SK-N-SH (cell line): ENCODE data around the gene PHLPP2. TPM values are rescaled to one million over a fixed set of nuclear protein-coding genes. Genes with fewer than 3 reads are reported as not detected.

Experiments used
- CTCF ChIA-PET: fragments of 300-600, 350-600 bp; formaldehyde crosslinking; extraction: SDS; loops from one replicate; lab custom pipeline; 2021; lab: Yijun Ruan, JAX
- POLR2A ChIA-PET: fragments of 350-600 bp; sonication (Branson Sonifier 250); formaldehyde crosslinking; extraction: SDS; loops from one replicate; lab custom pipeline; 2020; ENCODE audit warnings: antibody characterized with exemption, inconsistent platforms; lab: Yijun Ruan, JAX
- DNase-seq: peaks from one replicate; pipeline ENCODE4 v3.0.0; 2012
- H2AFZ ChIP-seq: fragments of 200-600 bp; sonication (generic); 2 replicates; pipeline ENCODE4 v1.8.1; 2016; ENCODE audit warnings: antibody characterized with exemption, mild to moderate bottlenecking, low read depth
- H3F3A ChIP-seq: fragments of 200-600 bp; sonication (generic); replicated peaks from 2 replicates; pipeline ENCODE3; 2016; ENCODE audit warnings: antibody characterized with exemption, mild to moderate bottlenecking; ENCODE audit not compliant: insufficient read depth
- H3K27ac ChIP-seq, 2 experiments: fragments of 200-500 bp in 1 of 2; fragments of 200-600 bp in 1 of 2; sonication (Bioruptor generic) in 1 of 2; sonication (generic), shearing (Covaris generic) in 1 of 2; 2 replicates each; pipeline versions ENCODE4 v1.5.1 to v1.6.1; 2014 to 2016; ENCODE audit warnings: low read depth in 2 of 2, inconsistent platforms in 1 of 2, low read length in 1 of 2, mild to moderate bottlenecking in 1 of 2, mixed read lengths in 1 of 2
- H3K27me3 ChIP-seq: fragments of 200-600 bp; sonication (generic), shearing (Covaris generic); 2 replicates; pipeline ENCODE4 v1.6.1; 2016; ENCODE audit warnings: mixed run types; ENCODE audit not compliant: insufficient read depth
- H3K36me3 ChIP-seq, 2 experiments: fragments of 200-500 bp in 1 of 2; fragments of 200-600 bp in 1 of 2; sonication (Bioruptor generic) in 1 of 2; sonication (generic) in 1 of 2; replicated peaks in 1 of 2; 2 replicates each; pipeline versions ENCODE3 to v1.5.1; 2014 to 2016; ENCODE audit warnings: low read length in 1 of 2, mild to moderate bottlenecking in 1 of 2; ENCODE audit not compliant: insufficient read depth in 2 of 2, control insufficient read depth in 1 of 2
- H3K4me1 ChIP-seq, 2 experiments: fragments of 200-500 bp in 1 of 2; fragments of 200-600 bp in 1 of 2; sonication (Bioruptor generic) in 1 of 2; sonication (generic), shearing (Covaris generic) in 1 of 2; 2 replicates each; pipeline versions ENCODE4 v1.5.1 to v1.6.1; 2014 to 2016; ENCODE audit warnings: low read depth in 1 of 2, low read length in 1 of 2, mixed run types in 1 of 2; ENCODE audit not compliant: insufficient read depth in 2 of 2, control insufficient read depth in 1 of 2
- H3K4me2 ChIP-seq: fragments of 200-600 bp; sonication (generic), shearing (Covaris generic); 2 replicates; pipeline ENCODE4 v1.6.1; 2017; ENCODE audit warnings: mixed run types
- H3K4me3 ChIP-seq, 2 experiments: fragments of 200-500 bp in 1 of 2; fragments of 200-600 bp in 1 of 2; sonication (Bioruptor generic) in 1 of 2; sonication (generic), shearing (Covaris generic) in 1 of 2; 2 replicates each; pipeline versions ENCODE4 v1.5.1 to v1.8.1; 2014 to 2016; ENCODE audit warnings: low read depth in 2 of 2, inconsistent platforms in 1 of 2, low read length in 1 of 2, mild to moderate bottlenecking in 1 of 2, mixed read lengths in 1 of 2, moderate library complexity in 1 of 2
- H3K79me2 ChIP-seq: fragments of 200-600 bp; sonication (generic); 2 replicates; pipeline ENCODE4 v1.8.1; 2017; ENCODE audit warnings: mild to moderate bottlenecking; ENCODE audit not compliant: insufficient read depth
- H3K9ac ChIP-seq: fragments of 200-600 bp; sonication (generic); 2 replicates; pipeline ENCODE4 v1.6.1; 2017; ENCODE audit warnings: mixed run types
- H3K9me2 ChIP-seq: fragments of 200-600 bp; sonication (generic); 2 replicates; pipeline ENCODE4 v1.6.1; 2017; ENCODE audit warnings: mixed run types
- H3K9me3 ChIP-seq: fragments of 200-600 bp; sonication (generic); 2 replicates; pipeline ENCODE4 v1.6.1; 2017; ENCODE audit warnings: mixed run types, mild to moderate bottlenecking, moderate library complexity
- H4K20me1 ChIP-seq: fragments of 200-600 bp; sonication (generic); 2 replicates; pipeline ENCODE4 v1.6.1; 2017; ENCODE audit warnings: mild to moderate bottlenecking, mixed run types; ENCODE audit not compliant: insufficient read depth
- CHD2 ChIP-seq: fragments of 150-350 bp; IDR thresholded peaks from 2 replicates; pipeline ENCODE4 v1.6.1; 2018; ENCODE audit warnings: low read length; ENCODE audit not compliant: partially characterized antibody
- EP300 ChIP-seq, 2 experiments: IDR thresholded peaks; 2 replicates each; pipeline versions ENCODE4 v1.4.0 to v1.6.1; 2012; ENCODE audit warnings: borderline replicate concordance in 1 of 2, low read depth in 1 of 2, low read length in 1 of 2
- EZH2phosphoT487 ChIP-seq: fragments of 200-600 bp; sonication (generic); IDR thresholded peaks from 2 replicates; pipeline ENCODE4 v1.6.1; 2017; ENCODE audit warnings: low read depth, mixed run types, mild to moderate bottlenecking, antibody characterized with exemption, moderate library complexity, borderline replicate concordance
- FOSL2 ChIP-seq: IDR thresholded peaks from 2 replicates; pipeline ENCODE4 v1.4.0; 2012; ENCODE audit warnings: low read depth, mild to moderate bottlenecking, moderate library complexity, borderline replicate concordance
- FOXJ3 ChIP-seq: sonication (generic); formaldehyde crosslinking; IDR thresholded peaks from 2 replicates; pipeline ENCODE4 v1.5.1; 2020; ENCODE audit warnings: mild to moderate bottlenecking, missing genetic modification reagents
- IRF3 ChIP-seq: fragments of 150-350 bp; IDR thresholded peaks from 2 replicates; pipeline ENCODE4 v1.6.1; 2016; ENCODE audit warnings: mild to moderate bottlenecking, low read depth, low read length
- MEF2A ChIP-seq: IDR thresholded peaks from 2 replicates; pipeline ENCODE4 v1.4.0; 2012; ENCODE audit warnings: low read depth, borderline replicate concordance
- NFIC ChIP-seq: IDR thresholded peaks from 2 replicates; pipeline ENCODE4 v1.4.0; 2012; ENCODE audit warnings: borderline replicate concordance
- PBX3 ChIP-seq: IDR thresholded peaks from 2 replicates; pipeline ENCODE4; 2012
- POLR2AphosphoS5 ChIP-seq: IDR thresholded peaks from 2 replicates; pipeline ENCODE4 v1.6.1; 2012; ENCODE audit warnings: low read depth, low read length
- REST ChIP-seq: IDR thresholded peaks from 2 replicates; pipeline ENCODE4 v1.6.1; 2012; ENCODE audit warnings: mild to moderate bottlenecking, low read depth, low read length, moderate library complexity
- RXRA ChIP-seq: IDR thresholded peaks from 2 replicates; pipeline ENCODE4 v1.4.0; 2012; ENCODE audit warnings: low read depth, mild to moderate bottlenecking, borderline replicate concordance
- SMC3 ChIP-seq: IDR thresholded peaks from 2 replicates; pipeline ENCODE4 v1.6.1; 2012; ENCODE audit warnings: low read depth, low read length, improper control_type of control experiment
- TAF1 ChIP-seq: IDR thresholded peaks from 2 replicates; pipeline ENCODE4 v1.6.1; 2012; ENCODE audit warnings: low read depth, mild to moderate bottlenecking, low read length, moderate library complexity, borderline replicate concordance
- TCF12 ChIP-seq: IDR thresholded peaks from 2 replicates; pipeline ENCODE4 v1.4.0; 2012
- TEAD4 ChIP-seq: IDR thresholded peaks from 2 replicates; pipeline ENCODE4 v1.4.0; 2012; ENCODE audit warnings: mild to moderate bottlenecking, borderline replicate concordance; ENCODE audit not compliant: insufficient read depth
- USF1 ChIP-seq: IDR thresholded peaks from 2 replicates; pipeline ENCODE4 v1.4.0; 2012; ENCODE audit warnings: low read depth, borderline replicate concordance
- YY1 ChIP-seq: IDR thresholded peaks from 2 replicates; pipeline ENCODE4 v1.4.0; 2012; ENCODE audit warnings: low read depth, mild to moderate bottlenecking
- WGBS: methylation state at CpG from one replicate; pipeline ENCODE4 v1.1.6; 2017; ENCODE audit warnings: low lambda C conversion rate; 5-methylcytosine and 5-hydroxymethylcytosine counted together
- polyA plus RNA-seq, 3 experiments: library from polyadenylated mRNA; depleted of rRNA; stranded (reverse); fragments of >200 nt; gene quantifications; 2 replicates each; pipeline ENCODE4 v1.2.3, GENCODE V29; 2012

PHLPP2 gene
- polyA plus RNA-seq, 1 of the 3 experiments (the other 2 are of a cell fraction) = 5.5 TPM

GRCh38 chr16:71674229-71674628, 50.3 kb downstream of the PHLPP2 start:
- Histone ChIP-seq H3K79me2 (no peaks in the 10 kb centered on the region), H3K36me3 (peaks cover 35 to 59% of the 10 kb centered on the region in 2 experiments), H3K4me2 (no peak overlapping the region), H3K27ac (no peak overlapping the region), H3K4me1 (no peaks in the 10 kb centered on the region), H2AFZ (no peak overlapping the region), H3F3A (no peaks in the 10 kb centered on the region), H3K9me2 (no peaks in the 10 kb centered on the region), H3K27me3 (no peaks in the 10 kb centered on the region), H3K9ac (no peak overlapping the region), H4K20me1 (no peaks in the 10 kb centered on the region), H3K4me3 (no peak overlapping the region), H3K9me3 (no peaks in the 10 kb centered on the region)
- 65% methylated on average over 2 of the region's 2 CpGs for WGBS
- ChIA-PET CTCF (no interaction called here), POLR2A (no interaction called here)
- no peak for DNase-seq
- TF ChIP-seq SMC3 = no peak
- TF ChIP-seq USF1 = no peak
- TF ChIP-seq TAF1 = no peak
- TF ChIP-seq FOSL2 = no peak
- no peak for TF ChIP-seq YY1
- TF ChIP-seq CHD2 = no peak
- TF ChIP-seq TCF12 = peak; percentile 72
- no peak for TF ChIP-seq POLR2AphosphoS5
- TF ChIP-seq FOXJ3 (CRISPR knock-in tag) = no peak
- TF ChIP-seq PBX3 = peak; percentile 23; the same call in 1 of the 2 replicates
- no peak for TF ChIP-seq NFIC
- TF ChIP-seq EP300 (IDR thresholded peaks at IDR 0.05; ENCODE audit: borderline replicate concordance in 1 of 2, low read depth in 1 of 2, low read length in 1 of 2) = no peak
- TF ChIP-seq IRF3 = no peak
- no peak for TF ChIP-seq EZH2phosphoT487
- TF ChIP-seq MEF2A = no peak
- TF ChIP-seq RXRA = no peak
- no peak for TF ChIP-seq REST
- 0 out of 2 replicates have a peak, but pooled peaks have one; percentile 23 for TF ChIP-seq TEAD4
